ENCODE data around the gene CCNI.

The CCNI gene

GRCh38 chr4:77074981-77075855, 571 bp downstream of the CCNI start (continued):
- no peak for TF ChIP-seq POU6F1 (CRISPR knock-in tag; IDR thresholded peaks at IDR 0.05; ENCODE audit: borderline replicate concordance, low read depth)

GRCh38 chr4:77074381-77074831, 1.4 kb downstream of the CCNI start:
- TF ChIP-seq ZC3H10 (CRISPR knock-in tag; IDR thresholded peaks at IDR 0.05) (no peak), SNAI2 (CRISPR knock-in tag; IDR thresholded peaks at IDR 0.05) (no peak), TCF4 (CRISPR knock-in tag; IDR thresholded peaks at IDR 0.05; ENCODE audit: borderline replicate concordance) (no peak), CSDC2 (CRISPR knock-in tag; IDR thresholded peaks at IDR 0.05) (no peak), RARB (CRISPR knock-in tag; IDR thresholded peaks at IDR 0.05) (no peak), PATZ1 (CRISPR knock-in tag; IDR thresholded peaks at IDR 0.05; ENCODE audit: borderline replicate concordance) (no peak), PPARA (CRISPR knock-in tag; IDR thresholded peaks at IDR 0.05; ENCODE audit: borderline replicate concordance) (no peak), ZFP3 (CRISPR knock-in tag; IDR thresholded peaks at IDR 0.05) (no peak), BACH2 (CRISPR knock-in tag; IDR thresholded peaks at IDR 0.05; ENCODE audit: borderline replicate concordance) (no peak), CSRNP3 (CRISPR knock-in tag; IDR thresholded peaks at IDR 0.05) (no peak), ESRRG (CRISPR knock-in tag; IDR thresholded peaks at IDR 0.05) (no peak), OSR1 (CRISPR knock-in tag; IDR thresholded peaks at IDR 0.05) (no peak)

GRCh38 chr4:77073981-77074380, 1.8 kb downstream of the CCNI start:
- TF ChIP-seq ESRRG (CRISPR knock-in tag; IDR thresholded peaks at IDR 0.05) (no peak), ISL1 (CRISPR knock-in tag; IDR thresholded peaks at IDR 0.05) (no peak), CSDC2 (CRISPR knock-in tag; IDR thresholded peaks at IDR 0.05) (no peak), TSHZ2 (CRISPR knock-in tag; IDR thresholded peaks at IDR 0.05) (no peak), ZNF70 (CRISPR knock-in tag; IDR thresholded peaks at IDR 0.05) (no peak), ZNF8 (CRISPR knock-in tag; IDR thresholded peaks at IDR 0.05) (no peak)
- ATAC-seq, result no peak

More at GRCh38 chr4:77074381-77074831, 1.4 kb downstream of the CCNI start:
- no peak for ATAC-seq

- peak; percentile 21 for ATAC-seq
- TF ChIP-seq CSRNP3 (CRISPR knock-in tag; IDR thresholded peaks at IDR 0.05), result no peak
- no peak for TF ChIP-seq TOX (CRISPR knock-in tag; IDR thresholded peaks at IDR 0.05; ENCODE audit: borderline replicate concordance)
- no peak for TF ChIP-seq CSDC2 (CRISPR knock-in tag; IDR thresholded peaks at IDR 0.05)
- no peak for TF ChIP-seq ZNF70 (CRISPR knock-in tag; IDR thresholded peaks at IDR 0.05)
- TF ChIP-seq ISL1 (CRISPR knock-in tag; IDR thresholded peaks at IDR 0.05), result no peak
- no peak for TF ChIP-seq ARNTL (CRISPR knock-in tag; IDR thresholded peaks at IDR 0.05; ENCODE audit: borderline replicate concordance, low read depth)
- TF ChIP-seq ZFP3 (CRISPR knock-in tag; IDR thresholded peaks at IDR 0.05), result no peak
- TF ChIP-seq RARB (CRISPR knock-in tag; IDR thresholded peaks at IDR 0.05), result no peak
- TF ChIP-seq BACH2 (CRISPR knock-in tag; IDR thresholded peaks at IDR 0.05; ENCODE audit: borderline replicate concordance), result no peak
- TF ChIP-seq TSHZ2 (CRISPR knock-in tag; IDR thresholded peaks at IDR 0.05), result no peak
- TF ChIP-seq ZNF565 (CRISPR knock-in tag; conservative IDR thresholded peaks at IDR 0.05; ENCODE audit: low read depth), result no peak
- TF ChIP-seq ZFP30 (CRISPR knock-in tag; IDR thresholded peaks at IDR 0.05), result no peak
- no peak for TF ChIP-seq TCF4 (CRISPR knock-in tag; IDR thresholded peaks at IDR 0.05; ENCODE audit: borderline replicate concordance)
- TF ChIP-seq ESRRG (CRISPR knock-in tag; IDR thresholded peaks at IDR 0.05), result no peak
- TF ChIP-seq ZC3H10 (CRISPR knock-in tag; IDR thresholded peaks at IDR 0.05), result no peak
- no peak for TF ChIP-seq SNAI2 (CRISPR knock-in tag; IDR thresholded peaks at IDR 0.05)
- TF ChIP-seq ZNF8 (CRISPR knock-in tag; IDR thresholded peaks at IDR 0.05), result no peak
Observed at GRCh38 chr4:77073106-77073809, 2.5 kb downstream of the CCNI start.

Measured in SK-N-SH treated with all-trans-retinoic acid at 6 μM for 48 hours (cell line).